Stimulated activated CD4-positive, alpha-beta T cell treated with anti-CD3 and anti-CD28 coated beads, TNF-alpha, amount 100 ng/mL, for 1 hour (primary cell): Measurements from ENCODE around the gene INPPL1.
"Not testable (repeated sequence)": the region's sequence is repeated elsewhere in the genome, so short reads cannot be mapped to it uniquely, and the experiment has no call there.

Experiments used
- DNase-seq, 3 donors: peaks; one replicate each; pipeline ENCODE4 v3.0.0-alpha.2; 2020; ENCODE audit warnings: low read depth in 3 of 3, low spot score in 1 of 3

Gene INPPL1

DNA sequence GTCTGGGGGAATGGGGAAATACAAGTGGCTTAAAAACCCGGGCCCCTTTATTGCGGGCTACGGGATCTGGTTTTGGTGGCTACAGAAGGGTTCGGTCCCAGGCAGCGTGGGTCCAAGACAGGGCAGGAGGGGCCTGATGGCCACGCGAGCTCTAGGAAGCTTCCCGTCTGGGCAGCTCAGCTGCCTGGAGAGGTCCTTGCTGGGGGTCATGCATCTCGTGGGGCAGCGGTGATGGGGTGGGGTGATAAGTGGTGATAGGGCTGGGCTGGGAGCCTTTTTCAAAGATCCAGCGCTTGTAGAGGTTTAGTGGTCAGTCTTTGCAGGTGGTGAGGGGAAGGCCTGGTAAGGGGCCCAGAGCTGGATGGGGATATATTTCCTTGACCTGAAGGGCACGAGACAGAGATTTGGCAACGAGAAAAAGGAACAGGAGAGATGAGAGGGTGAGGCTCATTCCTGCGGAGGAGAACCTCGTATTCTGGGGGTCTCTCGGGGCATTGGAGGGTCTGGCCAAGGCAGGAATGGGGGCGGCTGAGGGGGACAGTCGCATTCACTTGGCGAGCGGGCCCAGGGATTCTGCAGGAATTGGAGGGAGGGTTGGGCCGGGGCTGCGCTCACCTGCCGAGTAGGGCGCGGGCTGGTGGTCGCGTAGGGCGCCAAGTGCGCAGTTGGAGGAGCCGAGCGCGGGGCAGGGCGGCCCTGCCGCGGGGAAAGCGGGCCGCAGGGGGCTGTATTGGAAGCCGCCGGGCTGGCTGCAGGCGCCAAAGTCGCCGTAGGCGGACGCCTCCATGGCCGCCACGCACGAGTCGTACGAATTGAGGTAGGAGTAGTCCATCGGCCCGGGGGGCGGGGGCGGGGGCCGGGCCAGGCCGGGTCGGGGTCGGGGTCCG is 18.8 kb downstream of the INPPL1 start:
- no peak for DNase-seq

GRCh38 chr11:72244060-72244360 is 19.4 kb downstream of the INPPL1 start, which contains the start of gene PHOX2A:
PHOX2A (minus strand) TSS chr11:72244176; CDS start chr11:72244004, 172 bp downstream.
- DNase-seq, result no peak

- DNase-seq, result no peak
Observed at GRCh38 chr11:72244361-72245262, 20.0 kb downstream of the INPPL1 start.

DNA sequence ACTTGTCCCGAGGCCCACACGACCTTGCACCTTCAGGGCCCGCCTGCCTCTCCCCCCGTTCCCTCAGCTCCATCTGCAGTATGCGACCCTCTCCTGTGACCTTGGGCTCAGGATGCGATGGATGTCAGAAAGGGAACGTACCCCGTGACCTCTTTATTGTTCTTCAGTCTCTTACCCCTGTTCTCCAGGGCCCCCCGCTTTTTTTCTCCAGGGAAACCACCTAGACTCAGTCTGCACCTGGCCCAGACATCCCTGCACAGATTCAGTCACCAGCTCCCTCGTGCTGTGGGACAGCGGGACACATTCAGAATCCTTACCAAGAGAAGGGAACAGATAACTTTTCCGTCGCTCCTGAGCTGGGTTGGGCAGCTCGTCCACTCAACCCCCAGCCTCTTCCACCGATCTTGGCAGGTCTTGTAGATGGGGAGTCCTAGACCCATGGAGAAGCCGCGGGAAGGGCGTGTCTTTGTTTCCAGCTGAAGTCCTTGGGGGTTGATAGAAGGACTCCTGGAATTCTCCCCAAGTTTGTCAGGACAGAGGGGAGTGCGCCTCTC is 20.8 kb downstream of the INPPL1 start:
- DNase-seq, result no peak

- DNase-seq, result no peak
Observed at GRCh38 chr11:72247584-72247983, 23.0 kb downstream of the INPPL1 start.

DNA sequence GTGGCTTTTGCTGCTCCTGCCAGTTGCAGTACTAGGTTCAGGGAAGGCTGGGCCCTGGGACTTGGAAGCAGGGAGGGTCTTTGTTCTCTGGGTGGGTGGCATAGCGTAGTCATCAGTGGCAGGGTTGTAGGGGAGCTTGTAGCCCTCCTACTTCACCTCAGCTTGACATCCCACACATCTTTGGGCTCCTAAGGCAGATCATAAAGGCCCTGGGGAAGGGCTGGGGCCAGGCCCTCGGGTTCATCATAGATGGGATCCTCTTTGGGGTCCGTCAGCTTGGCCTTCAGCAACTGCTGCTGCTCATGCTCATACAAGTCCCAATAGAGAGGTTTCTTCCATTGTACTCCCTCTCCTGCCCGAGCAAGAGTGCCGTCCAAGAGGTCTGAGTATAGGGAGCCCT is 25.4 kb downstream of the INPPL1 start:
- DNase-seq, result no peak

GRCh38 chr11:72250661-72251464 is 26.3 kb downstream of the INPPL1 start:
- no peak for DNase-seq

DNA sequence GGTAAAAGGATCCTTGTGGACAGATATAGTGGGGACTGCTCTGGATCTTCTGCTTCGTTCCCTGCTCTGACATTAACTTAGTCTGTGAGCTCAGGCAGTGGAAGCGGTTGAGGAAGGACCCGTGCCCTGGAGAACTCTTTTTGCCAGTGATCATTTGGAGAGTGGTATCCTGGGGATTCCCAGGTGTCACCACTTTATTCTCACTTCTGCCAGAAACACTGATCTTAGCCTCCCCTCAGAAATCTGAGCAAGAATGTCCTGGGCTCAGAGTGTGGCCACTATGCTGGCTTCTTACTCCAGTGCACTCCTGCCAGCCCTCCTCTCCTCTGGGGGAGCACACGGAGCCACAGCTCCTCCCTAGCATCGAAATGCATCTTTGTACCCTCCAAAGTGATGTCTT is 27.0 kb downstream of the INPPL1 start:
- DNase-seq, result no peak

DNA sequence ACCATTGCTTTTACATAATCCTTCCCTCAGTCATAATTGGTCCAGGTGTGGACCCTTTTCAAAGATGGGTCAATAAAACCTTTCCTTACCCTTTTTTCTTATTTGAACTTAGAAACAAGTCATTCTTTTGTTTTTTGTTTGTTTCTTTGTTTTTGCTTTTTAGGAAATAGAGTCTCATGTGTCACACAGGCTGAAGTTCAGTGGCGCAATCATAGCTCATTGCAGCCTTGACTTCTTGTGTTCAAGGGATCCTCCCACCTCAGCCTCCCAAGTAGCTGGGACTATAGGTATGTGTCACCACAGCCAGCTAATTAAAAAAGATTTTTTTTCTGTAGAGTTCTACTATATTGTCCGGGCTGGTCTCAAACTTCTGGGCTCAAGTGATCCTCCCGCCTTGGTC is 28.8 kb downstream of the INPPL1 start:
- DNase-seq, result no peak

GRCh38 chr11:72254299-72254993 is 29.9 kb downstream of the INPPL1 start:
- DNase-seq, result no peak

GRCh38 chr11:72257570-72257969 is 33.0 kb downstream of the INPPL1 start:
- DNase-seq, result no peak

- DNase-seq, result no peak
Observed at GRCh38 chr11:72259490-72259889, 34.9 kb downstream of the INPPL1 start.

- no peak for DNase-seq
Observed at GRCh38 chr11:72260574-72260973, 36.0 kb downstream of the INPPL1 start.

GRCh38 chr11:72263361-72263760 is 38.8 kb downstream of the INPPL1 start:
- DNase-seq, result no peak

DNA sequence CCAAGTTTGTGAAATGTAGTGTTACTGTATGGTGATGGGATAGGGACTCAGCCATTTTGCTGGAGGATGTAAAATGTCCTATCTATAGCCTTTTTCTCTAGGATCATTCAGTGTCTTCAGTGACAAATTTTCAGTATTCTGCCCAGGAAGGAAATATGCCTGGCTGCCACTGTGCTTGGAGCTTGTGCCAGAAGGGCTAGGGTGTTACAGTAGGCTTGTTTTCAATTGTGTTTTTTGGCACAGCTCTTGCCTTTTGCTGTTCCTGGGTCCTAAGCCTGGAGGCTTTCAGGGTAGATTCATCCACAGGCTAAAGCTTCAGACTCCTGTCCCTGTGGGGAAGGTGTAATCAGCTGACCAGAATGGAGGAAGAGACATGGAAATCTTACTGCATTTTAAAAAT is 41.4 kb downstream of the INPPL1 start:
- DNase-seq, result no peak

DNA sequence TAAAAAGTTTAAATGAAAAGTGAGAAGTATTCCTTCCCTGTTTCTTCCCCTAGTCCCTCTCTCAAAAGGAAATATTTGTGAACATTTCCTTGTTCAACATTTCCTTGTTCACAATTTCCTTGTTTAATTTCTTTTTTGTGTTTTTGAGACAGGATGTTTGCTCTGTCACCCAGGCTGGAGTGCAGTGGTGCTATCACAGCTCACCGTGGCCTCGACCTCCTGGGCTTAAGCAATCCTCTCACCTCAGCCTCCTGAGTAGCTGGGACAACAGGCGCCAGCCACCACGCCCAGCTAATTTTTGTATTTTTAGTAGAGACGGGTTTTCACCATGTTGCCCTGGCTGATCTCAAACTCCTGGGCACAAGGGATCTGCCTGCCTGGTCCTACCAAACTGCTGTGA is 42.4 kb downstream of the INPPL1 start:
- not testable (repeated sequence) for DNase-seq

GRCh38 chr11:72267956-72268617 is 43.5 kb downstream of the INPPL1 start:
- no peak for DNase-seq

GRCh38 chr11:72271980-72272379 is 47.4 kb downstream of the INPPL1 start:
- no peak for DNase-seq

DNA sequence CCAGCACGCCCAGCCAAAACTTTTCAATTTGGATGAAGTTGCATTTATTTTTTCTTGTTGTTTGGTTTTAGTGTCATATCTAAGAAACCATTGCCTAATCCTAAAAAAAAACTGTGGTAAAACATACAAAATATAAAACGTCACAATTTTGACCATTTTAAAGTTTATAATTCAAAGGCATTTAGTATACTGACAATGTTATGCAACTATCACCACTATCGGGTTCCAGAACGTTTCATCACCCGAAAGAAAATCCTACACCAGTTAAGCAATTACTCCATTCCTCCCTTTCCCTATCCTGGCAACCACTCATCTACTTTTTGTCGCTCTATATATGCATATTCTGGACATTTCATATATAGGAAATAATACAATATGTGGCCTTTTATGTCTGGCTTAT is 49.9 kb downstream of the INPPL1 start:
- DNase-seq, result no peak

DNA sequence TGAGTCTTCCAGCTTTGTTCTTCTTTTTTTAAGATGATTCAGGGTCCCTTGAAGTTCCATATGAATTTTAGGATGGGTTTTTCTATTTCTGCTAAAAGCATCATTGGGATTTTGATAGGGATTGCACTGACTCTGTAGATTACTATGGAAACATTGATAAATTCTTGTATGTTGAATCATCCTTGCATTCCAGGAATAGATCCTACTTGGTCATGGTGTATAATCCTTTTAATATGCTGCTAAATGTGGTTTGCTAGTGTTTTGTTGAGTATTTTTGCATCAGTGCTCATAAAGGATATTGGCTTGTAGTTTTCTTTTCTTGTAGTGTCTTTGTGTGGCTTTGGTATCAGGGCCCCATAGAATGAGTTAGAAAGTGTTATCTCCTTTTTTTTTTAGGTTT is 54.3 kb downstream of the INPPL1 start:
- DNase-seq, result no peak
